Fibroblast of villous mesenchyme (primary cell): Measurements from ENCODE around the gene LRRC51. TPM values are rescaled to one million over a fixed set of nuclear protein-coding genes. Genes with fewer than 3 reads are reported as not detected.
A peak's percentile ranks its signal among the peaks of the same experiment; 100 is the strongest.

Source experiments
- DNase-seq: peaks from one replicate; pipeline ENCODE4 v3.0.0-alpha.2; 2010; ENCODE audit warnings: low read depth
- H3K4me3 ChIP-seq: 2 replicates; pipeline ENCODE4 v1.5.1; 2011; ENCODE audit warnings: low read depth, mild to moderate bottlenecking, low read length
- CTCF ChIP-seq: IDR thresholded peaks from 2 replicates; pipeline ENCODE4 v1.5.1; 2012; ENCODE audit warnings: low read depth, mild to moderate bottlenecking, low read length; ENCODE audit not compliant: insufficient read depth
- total RNA-seq: library from RNA; depleted of rRNA; stranded (reverse); fragments of >200 nt; gene quantifications from 2 replicates; pipeline ENCODE4 v1.2.3, GENCODE V29; 2012

LRRC51 gene
- total RNA-seq, 1 donor: 4.3 TPM

- no peak overlapping the region for H3K4me3 ChIP-seq
- no peak for TF ChIP-seq CTCF
- DNase-seq: no peak
Observed at GRCh38 chr11:72070491-72070890, 10.2 kb upstream of the LRRC51 start.

DNA sequence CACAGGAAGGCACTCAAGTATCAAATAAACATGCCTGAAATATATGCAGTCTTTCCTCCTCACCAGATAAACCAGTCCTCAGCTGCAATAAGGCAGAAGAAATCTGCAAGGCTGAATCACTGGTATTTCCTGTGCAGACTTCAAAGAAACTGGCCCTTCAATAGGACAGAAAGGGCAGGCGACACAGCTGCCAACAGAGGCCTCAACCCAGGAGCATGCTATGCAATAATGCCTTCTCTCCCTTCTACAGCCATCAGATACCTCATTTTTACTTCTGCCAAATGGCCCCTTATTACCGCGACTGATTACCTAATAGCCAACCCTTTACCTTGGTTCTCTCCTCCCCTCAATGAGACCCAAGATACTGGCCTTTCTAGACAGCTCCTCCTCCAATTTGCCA, 8.3 kb upstream of the LRRC51 start:
- DNase-seq: peak; percentile 78
- no peak for TF ChIP-seq CTCF
- peak overlapping the region; percentile 16 for H3K4me3 ChIP-seq

- H3K4me3 ChIP-seq: no peak overlapping the region
- peak; percentile 39 for TF ChIP-seq CTCF
Observed at GRCh38 chr11:72075109-72075508, 5.5 kb upstream of the LRRC51 start.

GRCh38 chr11:72075756-72076155, 4.9 kb upstream of the LRRC51 start:
- TF ChIP-seq CTCF: no peak
- H3K4me3 ChIP-seq: no peak overlapping the region
- no peak for DNase-seq

More at GRCh38 chr11:72075109-72075508, 5.5 kb upstream of the LRRC51 start:
- DNase-seq: peak; percentile 20

- H3K4me3 ChIP-seq: peak overlapping the region; percentile 86
- no peak for TF ChIP-seq CTCF
- DNase-seq: peak; percentile 40
Observed at GRCh38 chr11:72078477-72078876, 2.2 kb upstream of the LRRC51 start.

- no peak for TF ChIP-seq CTCF
- H3K4me3 ChIP-seq: peak overlapping the region; percentile 86
- DNase-seq: peak; percentile 35
Observed at GRCh38 chr11:72079819-72080325, 778 bp upstream of the LRRC51 start.

DNA sequence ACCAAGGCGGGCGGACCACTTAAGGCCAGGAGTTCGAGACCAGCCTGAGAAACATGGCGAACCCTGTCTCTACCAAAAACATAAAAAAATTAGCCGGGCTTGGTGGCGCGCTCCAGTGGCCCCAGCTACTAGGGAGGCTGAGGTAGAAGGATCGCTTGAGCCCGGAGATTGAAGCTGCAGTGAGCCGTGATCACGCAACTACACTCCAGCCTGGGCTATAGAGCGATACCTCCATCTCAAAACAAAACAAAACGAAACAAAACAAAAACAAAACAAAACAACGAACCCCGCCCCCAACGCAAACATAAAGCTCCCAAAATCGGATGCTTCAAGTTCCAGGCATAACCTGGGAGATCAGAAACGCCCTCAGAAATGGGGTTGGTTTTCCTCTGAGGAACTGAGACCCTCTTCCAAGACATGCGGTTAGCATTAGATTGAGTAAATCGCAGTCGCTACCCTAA, 564 bp downstream of the LRRC51 start:
- DNase-seq: no peak
- H3K4me3 ChIP-seq: peak overlapping the region; percentile 86
- TF ChIP-seq CTCF: no peak
